Measurements from ENCODE around the gene SLC49A3.

GRCh38 chr4:735583-735982 lies 46.6 kb upstream of the SLC49A3 start:
- TF ChIP-seq CTCF (IDR thresholded peaks at IDR 0.05) (no peak), POLR2A (IDR thresholded peaks at IDR 0.05) (no peak), POLR2AphosphoS5 (IDR thresholded peaks at IDR 0.05) (no peak), EP300 (IDR thresholded peaks at IDR 0.05) (no peak)
